Keratinocyte (primary cell): ENCODE data around the gene BSX. TPM values are rescaled to one million over a fixed set of nuclear protein-coding genes. Genes with fewer than 3 reads are reported as not detected.
A peak's percentile ranks its signal among the peaks of the same experiment; 100 is the strongest.

Experiments used
- DNase-seq: peaks from one replicate; pipeline ENCODE4 v3.0.0-alpha.2; 2011; ENCODE audit warnings: low read depth, missing footprints, low spot score
- FAIRE-seq: peaks from 2 replicates; lab custom pipeline; 2011; peaks lifted over from hg19 to GRCh38; lab: Jason Lieb, UNC
- H2AFZ ChIP-seq: 2 replicates; pipeline ENCODE4 v1.6.0; 2012; ENCODE audit warnings: low read length, control low read depth, inconsistent platforms; ENCODE audit not compliant: control insufficient read depth
- H3K27ac ChIP-seq: 2 replicates; pipeline ENCODE4 v1.5.1; 2011; ENCODE audit warnings: low read length; ENCODE audit not compliant: control insufficient read depth, insufficient read depth
- H3K27me3 ChIP-seq: 3 replicates; pipeline ENCODE4 v1.6.0; 2011; ENCODE audit warnings: low read length; ENCODE audit not compliant: control insufficient read depth, insufficient read depth; ENCODE audit errors: extremely low read depth
- H3K36me3 ChIP-seq, 2 experiments: 2 replicates in 1 of 2; 3 replicates in 1 of 2; pipeline ENCODE4 v1.5.1; 2011; ENCODE audit warnings: low read length in 2 of 2, mild to moderate bottlenecking in 1 of 2; ENCODE audit not compliant: control insufficient read depth in 2 of 2, insufficient read depth in 2 of 2; ENCODE audit errors: extremely low read depth in 1 of 2
- H3K4me1 ChIP-seq: 3 replicates; pipeline ENCODE4 v1.5.1; 2011; ENCODE audit warnings: low read length; ENCODE audit not compliant: control insufficient read depth, insufficient read depth; ENCODE audit errors: extremely low read depth
- H3K4me2 ChIP-seq: 3 replicates; pipeline ENCODE4 v1.6.0; 2011; ENCODE audit warnings: low read depth, low read length; ENCODE audit not compliant: control insufficient read depth, insufficient read depth; ENCODE audit errors: extremely low read depth
- H3K4me3 ChIP-seq, 3 experiments: fragments of 200-600 bp in 1 of 3; sonication (generic) in 1 of 3; 2 replicates in 2 of 3; 3 replicates in 1 of 3; pipeline ENCODE4 v1.5.1; 2011 to 2016; ENCODE audit warnings: low read length in 3 of 3, mild to moderate bottlenecking in 3 of 3, control low read depth in 2 of 3, inconsistent platforms in 1 of 3, low read depth in 1 of 3, mixed read lengths in 1 of 3, mixed run types in 1 of 3, moderate library complexity in 1 of 3; ENCODE audit not compliant: control insufficient read depth in 2 of 3, insufficient read depth in 2 of 3; ENCODE audit errors: extremely low read depth in 1 of 3
- H3K79me2 ChIP-seq: 2 replicates; pipeline ENCODE4 v1.6.0; 2012; ENCODE audit warnings: low read length; ENCODE audit not compliant: control insufficient read depth, insufficient read depth
- H3K9ac ChIP-seq: 3 replicates; pipeline ENCODE4 v1.6.0; 2011; ENCODE audit warnings: low read length; ENCODE audit not compliant: control insufficient read depth, insufficient read depth; ENCODE audit errors: extremely low read depth
- H3K9me1 ChIP-seq: 3 replicates; pipeline ENCODE4 v1.6.0; 2011; ENCODE audit warnings: low read length; ENCODE audit not compliant: control insufficient read depth, insufficient read depth; ENCODE audit errors: extremely low read depth
- H3K9me3 ChIP-seq: 2 replicates; pipeline ENCODE4 v1.5.1; 2012; ENCODE audit warnings: low read depth, low read length; ENCODE audit not compliant: control insufficient read depth
- H4K20me1 ChIP-seq: 3 replicates; pipeline ENCODE4 v1.6.0; 2011; ENCODE audit warnings: low read length; ENCODE audit not compliant: control insufficient read depth, insufficient read depth; ENCODE audit errors: extremely low read depth
- EZH2 ChIP-seq: IDR thresholded peaks from one replicate; pipeline ENCODE4 v1.6.1; 2012; ENCODE audit warnings: inconsistent platforms, mild to moderate bottlenecking, low read length, moderate library complexity
- dilution Hi-C: fragments of 300-500 bp; cut with MboI; formaldehyde crosslinking; loops from one replicate; pipeline ENCODE4 v1.7.0; 2020; ENCODE audit warnings: low sequenced_read_pairs; ENCODE audit not compliant: extremely low pct_ligation_motif_present
- polyA plus RNA-seq, 5 experiments: library from polyadenylated mRNA; depleted of rRNA in 3 of 5; stranded (reverse) in 3 of 5; stranded (forward) in 1 of 5; unstranded in 1 of 5; fragments of >200 nt; gene quantifications; 1 replicate in 1 of 5; 2 replicates in 3 of 5; 3 replicates in 1 of 5; pipeline versions ENCODE4 v1.2.1 to v1.2.3, GENCODE V29; 2011 to 2012; ENCODE audit warnings: missing spikeins in 2 of 5, low read depth in 1 of 5, low replicate concordance in 1 of 5
- TF ChIP-seq, protein P1 (sequence below), 3 experiments: IDR thresholded peaks in 1 of 3; conservative IDR thresholded peaks in 1 of 3; optimal IDR thresholded peaks in 1 of 3; 2 replicates in 2 of 3; 3 replicates in 1 of 3; pipeline versions ENCODE3 to v1.5.1; 2011; ENCODE audit warnings: low read length in 3 of 3, mild to moderate bottlenecking in 3 of 3, moderate library complexity in 2 of 3, control low read depth in 1 of 3, inconsistent platforms in 1 of 3; ENCODE audit not compliant: insufficient read depth in 2 of 3; ENCODE audit errors: extremely low read depth in 1 of 3

BSX gene
- polyA plus RNA-seq, 1 donor (not counting 4 experiments of a cell fraction or from before 2014, with no cell fraction given) = not detected

DNA sequence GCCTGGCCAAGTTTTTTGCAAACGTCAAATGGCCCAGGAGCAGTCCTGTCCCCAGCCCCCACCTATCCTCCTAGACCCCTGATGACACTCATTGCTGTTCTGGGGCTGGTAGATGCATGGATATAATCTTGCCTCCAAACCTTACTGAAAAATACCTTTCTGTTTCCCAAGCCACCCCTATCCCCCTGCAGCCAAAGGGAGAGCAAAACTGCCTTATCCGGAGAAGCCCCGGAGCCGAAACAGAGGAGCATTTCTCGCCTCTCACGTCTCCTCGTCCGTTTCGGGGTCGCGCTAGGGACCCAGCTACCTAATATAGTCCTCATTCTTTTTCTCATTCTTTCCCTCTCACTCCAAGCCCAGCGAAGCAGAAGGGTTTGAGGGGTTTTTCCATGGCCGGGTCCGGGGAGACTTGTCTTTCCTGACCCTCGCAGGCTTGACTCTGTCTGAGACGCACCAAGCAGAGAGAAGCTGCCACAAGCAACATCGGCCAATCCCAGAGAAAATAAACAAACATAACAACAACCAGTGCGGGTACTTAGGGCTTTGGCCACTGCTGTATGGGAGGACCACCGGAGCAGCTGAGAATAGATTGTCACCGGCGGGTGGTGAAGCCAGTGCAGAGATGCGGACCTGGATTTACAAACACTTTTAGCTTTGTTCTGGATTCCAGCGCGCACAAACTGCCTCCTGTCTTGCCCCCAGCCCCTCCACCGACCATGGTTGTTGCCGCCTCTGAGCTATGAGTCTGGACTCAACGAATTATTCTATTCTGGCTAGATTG lies 1.6 kb downstream of the BSX start:
- dilution Hi-C loops = no loop called here
- peaks cover 92% of the 10 kb centered on the region for H3K27me3 ChIP-seq
- no peak overlapping the region for H2AFZ ChIP-seq
- H3K79me2 ChIP-seq = no peaks in the 10 kb centered on the region
- no peaks in the 10 kb centered on the region for H3K36me3 ChIP-seq
- no peak overlapping the region for H3K4me2 ChIP-seq
- no peak overlapping the region for H3K4me3 ChIP-seq
- peaks cover 4% of the 10 kb centered on the region for H3K4me1 ChIP-seq
- DNase-seq (no peak), FAIRE-seq (no peak)
- peaks cover 8% of the 10 kb centered on the region for H4K20me1 ChIP-seq
- peak; percentile 96 for TF ChIP-seq EZH2
- TF ChIP-seq, protein P1, sequence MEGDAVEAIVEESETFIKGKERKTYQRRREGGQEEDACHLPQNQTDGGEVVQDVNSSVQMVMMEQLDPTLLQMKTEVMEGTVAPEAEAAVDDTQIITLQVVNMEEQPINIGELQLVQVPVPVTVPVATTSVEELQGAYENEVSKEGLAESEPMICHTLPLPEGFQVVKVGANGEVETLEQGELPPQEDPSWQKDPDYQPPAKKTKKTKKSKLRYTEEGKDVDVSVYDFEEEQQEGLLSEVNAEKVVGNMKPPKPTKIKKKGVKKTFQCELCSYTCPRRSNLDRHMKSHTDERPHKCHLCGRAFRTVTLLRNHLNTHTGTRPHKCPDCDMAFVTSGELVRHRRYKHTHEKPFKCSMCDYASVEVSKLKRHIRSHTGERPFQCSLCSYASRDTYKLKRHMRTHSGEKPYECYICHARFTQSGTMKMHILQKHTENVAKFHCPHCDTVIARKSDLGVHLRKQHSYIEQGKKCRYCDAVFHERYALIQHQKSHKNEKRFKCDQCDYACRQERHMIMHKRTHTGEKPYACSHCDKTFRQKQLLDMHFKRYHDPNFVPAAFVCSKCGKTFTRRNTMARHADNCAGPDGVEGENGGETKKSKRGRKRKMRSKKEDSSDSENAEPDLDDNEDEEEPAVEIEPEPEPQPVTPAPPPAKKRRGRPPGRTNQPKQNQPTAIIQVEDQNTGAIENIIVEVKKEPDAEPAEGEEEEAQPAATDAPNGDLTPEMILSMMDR (optimal IDR thresholded peaks at IDR 0.05 in 1 of 3, IDR thresholded peaks at IDR 0.05 in 1 of 3, conservative IDR thresholded peaks at IDR 0.05 in 1 of 3; ENCODE audit: extremely low read depth in 1 of 3, insufficient read depth in 2 of 3, low read length in 3 of 3) = no peak
- no peaks in the 10 kb centered on the region for H3K9me3 ChIP-seq
- H3K9me1 ChIP-seq = no peaks in the 10 kb centered on the region
- H3K27ac ChIP-seq = no peak overlapping the region
- H3K9ac ChIP-seq = no peak overlapping the region

DNA sequence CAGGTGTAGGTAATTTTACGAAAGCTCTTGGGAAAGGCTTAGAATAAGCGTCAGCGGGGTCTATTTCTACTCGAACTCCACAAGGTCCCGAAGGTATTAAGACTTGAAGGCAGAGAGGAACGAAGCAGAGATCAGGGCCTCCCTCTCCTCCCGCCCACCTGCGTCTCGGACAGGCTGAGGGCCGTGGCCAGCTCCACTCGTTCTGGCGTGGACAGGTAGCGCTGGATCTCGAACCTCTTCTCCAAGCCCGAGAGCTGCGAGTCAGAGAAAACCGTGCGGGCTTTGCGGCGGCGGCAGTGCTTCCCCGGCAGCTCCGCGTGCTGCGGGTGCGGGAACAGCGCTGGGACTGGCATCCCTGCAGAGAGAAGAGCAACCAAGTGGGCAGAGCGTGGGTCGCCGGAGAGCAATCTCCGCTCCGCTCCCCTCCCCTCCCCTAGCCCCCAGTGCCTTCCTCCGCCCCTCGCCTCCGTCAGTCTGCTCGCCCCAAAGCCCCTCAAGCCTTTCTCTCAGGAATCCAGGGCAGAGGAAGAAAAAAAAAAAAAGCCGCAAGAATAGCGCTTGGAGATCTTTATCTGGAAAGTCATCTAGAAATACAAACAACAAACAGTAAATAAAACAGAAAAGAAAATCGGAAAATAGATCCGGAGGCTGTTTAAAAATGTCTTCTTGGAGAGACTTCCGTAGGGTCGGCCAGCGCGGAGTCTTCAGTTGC lies 2.4 kb downstream of the BSX start:
- dilution Hi-C loops = no loop called here
- Histone ChIP-seq H2AFZ (no peak overlapping the region), H3K4me1 (peaks cover 4% of the 10 kb centered on the region), H4K20me1 (peaks cover 8% of the 10 kb centered on the region), H3K27ac (no peak overlapping the region), H3K4me2 (no peak overlapping the region), H3K9me1 (no peaks in the 10 kb centered on the region), H3K9ac (no peak overlapping the region), H3K9me3 (no peaks in the 10 kb centered on the region), H3K27me3 (peaks cover 92% of the 10 kb centered on the region), H3K79me2 (no peaks in the 10 kb centered on the region), H3K4me3 (no peak overlapping the region), H3K36me3 (no peaks in the 10 kb centered on the region)
- DNase-seq = no peak
- no peak for FAIRE-seq
- TF ChIP-seq, protein P1 (optimal IDR thresholded peaks at IDR 0.05 in 1 of 3, IDR thresholded peaks at IDR 0.05 in 1 of 3, conservative IDR thresholded peaks at IDR 0.05 in 1 of 3; ENCODE audit: extremely low read depth in 1 of 3, insufficient read depth in 2 of 3, low read length in 3 of 3) = no peak
- TF ChIP-seq EZH2 = no peak
